Epidermal melanocyte (primary cell): ENCODE results near the gene AGPAT2.
"Not testable (repeated sequence)": the region's sequence is repeated elsewhere in the genome, so short reads cannot be mapped to it uniquely, and the experiment has no call there.

ENCODE experiments used
- DNase-seq: peaks from one replicate; pipeline ENCODE4 v3.0.0; 2011; ENCODE audit warnings: low spot score; ENCODE audit not compliant: insufficient read length

Gene AGPAT2

GRCh38 chr9:136646827-136647711, 40.2 kb downstream of the AGPAT2 start:
- no peak for DNase-seq

- no peak for DNase-seq
These were observed 41.1 kb downstream of the AGPAT2 start for GRCh38 chr9:136645903-136646754.

GRCh38 chr9:136645352-136645902, 41.8 kb downstream of the AGPAT2 start:
- no peak for DNase-seq

- DNase-seq, result peak; percentile 80
These were observed 42.5 kb downstream of the AGPAT2 start for GRCh38 chr9:136644593-136645351.

GRCh38 chr9:136644343-136644592, 43.0 kb downstream of the AGPAT2 start:
- DNase-seq, result no peak

GRCh38 chr9:136643596-136644342, 43.5 kb downstream of the AGPAT2 start:
- DNase-seq, result no peak

- DNase-seq, result no peak
These were observed 44.8 kb downstream of the AGPAT2 start for GRCh38 chr9:136642439-136642921.

GRCh38 chr9:136640171-136641111, 46.8 kb downstream of the AGPAT2 start:
- DNase-seq, result no peak

- no peak for DNase-seq
These were observed 52.4 kb downstream of the AGPAT2 start for GRCh38 chr9:136634904-136635303.

GRCh38 chr9:136632491-136633106, 54.7 kb downstream of the AGPAT2 start:
- not testable (repeated sequence) for DNase-seq

GRCh38 chr9:136632072-136632471, 55.2 kb downstream of the AGPAT2 start:
- DNase-seq, result not testable (repeated sequence)

GRCh38 chr9:136631038-136632000, 55.9 kb downstream of the AGPAT2 start:
- DNase-seq, result peak; percentile 83

GRCh38 chr9:136630662-136630992, 56.6 kb downstream of the AGPAT2 start:
- DNase-seq, result no peak

GRCh38 chr9:136629879-136630661, 57.2 kb downstream of the AGPAT2 start:
- DNase-seq, result peak; percentile 72

- no peak for DNase-seq
These were observed 58.0 kb downstream of the AGPAT2 start for GRCh38 chr9:136629001-136629878.

GRCh38 chr9:136628268-136628667, 59.0 kb downstream of the AGPAT2 start:
- DNase-seq, result no peak
